Measurements from ENCODE around the gene NEIL3.

DNA sequence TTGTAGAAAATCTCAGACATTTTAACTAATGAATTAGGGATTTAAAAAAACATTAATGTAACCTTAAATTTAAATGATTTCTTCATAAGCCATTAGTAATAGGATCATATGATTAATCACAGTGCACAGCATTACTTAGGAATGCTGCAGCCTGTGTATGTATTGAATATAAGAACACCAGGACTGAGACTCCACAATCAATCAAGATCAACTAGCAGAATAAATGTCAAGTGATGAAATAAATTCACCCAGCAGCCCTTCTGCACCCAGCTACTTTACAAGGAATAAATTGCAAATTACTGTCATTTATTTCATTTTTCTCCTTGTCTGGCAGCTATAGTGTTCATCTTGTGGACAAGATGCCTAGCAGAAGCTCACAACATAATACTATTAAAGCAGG lies 46.5 kb downstream of the NEIL3 start:
- no peak for TF ChIP-seq POLR2A (IDR thresholded peaks at IDR 0.05)
- TF ChIP-seq, protein P1, sequence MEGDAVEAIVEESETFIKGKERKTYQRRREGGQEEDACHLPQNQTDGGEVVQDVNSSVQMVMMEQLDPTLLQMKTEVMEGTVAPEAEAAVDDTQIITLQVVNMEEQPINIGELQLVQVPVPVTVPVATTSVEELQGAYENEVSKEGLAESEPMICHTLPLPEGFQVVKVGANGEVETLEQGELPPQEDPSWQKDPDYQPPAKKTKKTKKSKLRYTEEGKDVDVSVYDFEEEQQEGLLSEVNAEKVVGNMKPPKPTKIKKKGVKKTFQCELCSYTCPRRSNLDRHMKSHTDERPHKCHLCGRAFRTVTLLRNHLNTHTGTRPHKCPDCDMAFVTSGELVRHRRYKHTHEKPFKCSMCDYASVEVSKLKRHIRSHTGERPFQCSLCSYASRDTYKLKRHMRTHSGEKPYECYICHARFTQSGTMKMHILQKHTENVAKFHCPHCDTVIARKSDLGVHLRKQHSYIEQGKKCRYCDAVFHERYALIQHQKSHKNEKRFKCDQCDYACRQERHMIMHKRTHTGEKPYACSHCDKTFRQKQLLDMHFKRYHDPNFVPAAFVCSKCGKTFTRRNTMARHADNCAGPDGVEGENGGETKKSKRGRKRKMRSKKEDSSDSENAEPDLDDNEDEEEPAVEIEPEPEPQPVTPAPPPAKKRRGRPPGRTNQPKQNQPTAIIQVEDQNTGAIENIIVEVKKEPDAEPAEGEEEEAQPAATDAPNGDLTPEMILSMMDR (IDR thresholded peaks at IDR 0.05): no peak

All from testis (tissue), 2 donors.